Activated CD4-positive, alpha-beta T cell treated with anti-CD3 and anti-CD28 coated beads for 36 hours (primary cell): ENCODE results near the gene CLEC2B. TPM values are rescaled to one million over a fixed set of nuclear protein-coding genes. Genes with fewer than 3 reads are reported as not detected.
A peak's percentile ranks its signal among the peaks of the same experiment; 100 is the strongest.

Experiments
- ATAC-seq: fragments of 200-7000 bp; cut with Tn5 transposase; one replicate; pipeline ENCODE4 v1.10.0; 2021; ENCODE audit warnings: mild to moderate bottlenecking, moderate library complexity
- CTCF ChIA-PET: fragments of 350-600 bp; sonication (Branson Sonifier 250); formaldehyde crosslinking; loops from one replicate; lab custom pipeline; 2021; ENCODE audit warnings: antibody characterized with exemption; lab: Charles Lee
- POLR2A ChIA-PET: fragments of 350-600 bp; sonication (Branson Sonifier 250); formaldehyde crosslinking; loops from one replicate; lab custom pipeline; 2021; ENCODE audit warnings: antibody characterized with exemption, inconsistent platforms; lab: Charles Lee
- DNase-seq: peaks from one replicate; pipeline ENCODE4 v3.0.0-alpha.2; 2020
- H3K27ac Mint-ChIP-seq: one replicate; pipeline ENCODE4 v1.8.0; 2021; ENCODE audit warnings: mixed read lengths
- H3K27me3 Mint-ChIP-seq: one replicate; pipeline ENCODE4 v1.8.0; 2021; ENCODE audit warnings: mixed read lengths
- H3K36me3 Mint-ChIP-seq: one replicate; pipeline ENCODE4 v1.8.0; 2021; ENCODE audit warnings: low read depth, mixed read lengths
- H3K4me1 Mint-ChIP-seq: one replicate; pipeline ENCODE4 v1.8.0; 2021; ENCODE audit warnings: mixed read lengths
- H3K4me3 Mint-ChIP-seq: one replicate; pipeline ENCODE4 v1.8.0; 2021; ENCODE audit warnings: mild to moderate bottlenecking, moderate library complexity, mixed read lengths
- H3K9me3 Mint-ChIP-seq: one replicate; pipeline ENCODE4 v1.8.0; 2021; ENCODE audit warnings: low read depth, mixed read lengths
- intact Hi-C, 2 experiments: fragments of 100-400 bp; cut with DNase I in 1 of 2; cut with micrococcal nuclease in 1 of 2; formaldehyde crosslinking; loops; one replicate each; pipeline versions ENCODE4 v1.14.2 to v1.15.1; 2022 to 2024; cut with DNase I, micrococcal nuclease
- total RNA-seq, 2 experiments: library from RNA; stranded (reverse); gene quantifications; one replicate each; pipeline ENCODE4 v1.2.3, GENCODE V29; 2021

The CLEC2B gene
- total RNA-seq, 2 experiments from 2014 or later: 21.8 to 25.8 TPM

DNA sequence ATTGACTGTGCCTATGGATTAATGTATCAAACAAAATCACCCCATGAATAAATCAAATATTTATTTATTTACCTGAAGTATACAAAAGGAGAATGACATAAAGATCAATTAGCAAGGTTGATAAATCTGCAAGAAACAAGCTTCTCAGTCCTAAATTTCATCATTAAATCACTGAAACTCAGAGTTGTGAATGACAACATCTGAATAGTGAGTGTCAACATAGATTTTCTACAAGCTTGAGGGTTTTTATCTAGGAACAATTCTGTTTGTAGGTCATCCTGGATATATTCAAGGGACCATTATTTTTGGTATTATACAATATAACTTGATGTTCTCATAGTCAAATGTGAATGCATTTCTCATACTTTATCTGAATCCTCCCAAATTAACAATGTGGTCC lies 59.3 kb downstream of the CLEC2B start:
- ATAC-seq (no peak), DNase-seq (no peak)
- intact Hi-C loops: loop anchor here (2.0 to 10.0 kb wide), 4 partner anchors 45 to 195 kb away; partner anchors contain the start of gene CLEC2B (in 1 of the 2)
- Mint-ChIP-seq H3K27me3 (peaks cover 8% of the 10 kb centered on the region), H3K27ac (no peak overlapping the region), H3K9me3 (no peaks in the 10 kb centered on the region), H3K4me1 (peaks cover 12% of the 10 kb centered on the region), H3K4me3 (no peak overlapping the region), H3K36me3 (no peaks in the 10 kb centered on the region)
- POLR2A ChIA-PET: no interaction called here
- CTCF ChIA-PET: interaction anchor here (0.9 to 13.5 kb wide), 6 partner anchors 12 to 200 kb away, joined by 3 to 291 read pairs (median 6); no protein-coding TSS in a partner anchor

DNA sequence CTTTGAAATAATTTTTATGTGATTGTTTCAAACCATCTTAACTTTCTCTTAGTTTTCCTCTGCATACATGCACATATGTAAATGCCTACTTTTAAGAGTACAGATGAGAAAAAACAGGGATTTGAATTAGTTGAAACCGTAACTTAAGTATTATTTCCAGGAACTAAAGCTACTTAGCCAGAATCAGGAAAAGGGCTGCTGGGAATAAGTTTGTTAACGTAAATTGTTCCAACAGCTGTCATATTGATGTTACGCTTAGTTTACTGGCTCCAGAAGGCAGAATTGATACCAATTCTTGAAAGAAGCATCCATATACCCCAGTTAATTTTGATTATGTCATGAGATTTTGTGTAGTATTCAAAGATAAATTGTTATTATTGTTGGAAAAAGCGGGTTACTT lies 59.8 kb downstream of the CLEC2B start:
- no peaks in the 10 kb centered on the region for H3K9me3 Mint-ChIP-seq
- H3K27ac Mint-ChIP-seq: no peak overlapping the region
- ChIA-PET POLR2A (no interaction called here), CTCF (interaction anchor here (0.9 to 13.5 kb wide), 8 partner anchors 8 to 201 kb away, joined by 3 to 291 read pairs (median 8); no protein-coding TSS in a partner anchor)
- intact Hi-C loops: loop anchor here in 1 of 2 experiments (2.0 kb wide), 1 partner anchor 45 kb away; no protein-coding TSS in a partner anchor
- no peak for ATAC-seq
- H3K4me3 Mint-ChIP-seq: no peak overlapping the region
- peaks cover 12% of the 10 kb centered on the region for H3K4me1 Mint-ChIP-seq
- no peaks in the 10 kb centered on the region for H3K36me3 Mint-ChIP-seq
- DNase-seq: no peak
- H3K27me3 Mint-ChIP-seq: peaks cover 8% of the 10 kb centered on the region

DNA sequence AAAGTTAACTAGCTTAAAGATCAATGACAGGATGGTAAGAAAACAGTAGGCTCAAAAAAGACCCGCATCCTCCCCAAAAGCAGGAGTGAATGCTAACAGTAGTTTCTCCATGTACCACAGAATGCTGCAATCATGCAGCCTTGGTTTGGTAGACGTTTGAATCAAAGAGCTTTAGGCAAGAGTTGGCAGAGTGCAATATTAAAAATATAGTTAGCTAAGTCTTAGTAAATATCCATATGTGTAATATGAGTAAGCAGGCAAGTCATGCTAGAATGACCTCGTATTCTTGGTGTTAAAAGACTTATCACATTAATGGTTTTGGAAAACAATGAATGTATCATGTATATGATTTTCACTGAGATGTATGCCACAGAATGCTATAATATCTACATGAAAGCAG lies 60.6 kb downstream of the CLEC2B start:
- Mint-ChIP-seq H3K4me1 (peaks cover 7% of the 10 kb centered on the region), H3K27ac (no peak overlapping the region), H3K36me3 (no peaks in the 10 kb centered on the region), H3K9me3 (no peaks in the 10 kb centered on the region), H3K4me3 (no peak overlapping the region), H3K27me3 (peaks cover 8% of the 10 kb centered on the region)
- CTCF ChIA-PET: interaction anchor here (0.7 to 13.5 kb wide), 6 partner anchors 9 to 87 kb away, joined by 3 to 291 read pairs (median 8); no protein-coding TSS in a partner anchor
- intact Hi-C loops: loop anchor here in 1 of 2 experiments (2.0 kb wide), 1 partner anchor 46 kb away; no protein-coding TSS in a partner anchor
- ATAC-seq (peak; percentile 57), DNase-seq (no peak)
- POLR2A ChIA-PET: interaction anchor here (0.8 to 1.2 kb wide), 2 partner anchors 48 to 50 kb away, joined by 3 read pairs; partner anchors contain the start of gene CD69

DNA sequence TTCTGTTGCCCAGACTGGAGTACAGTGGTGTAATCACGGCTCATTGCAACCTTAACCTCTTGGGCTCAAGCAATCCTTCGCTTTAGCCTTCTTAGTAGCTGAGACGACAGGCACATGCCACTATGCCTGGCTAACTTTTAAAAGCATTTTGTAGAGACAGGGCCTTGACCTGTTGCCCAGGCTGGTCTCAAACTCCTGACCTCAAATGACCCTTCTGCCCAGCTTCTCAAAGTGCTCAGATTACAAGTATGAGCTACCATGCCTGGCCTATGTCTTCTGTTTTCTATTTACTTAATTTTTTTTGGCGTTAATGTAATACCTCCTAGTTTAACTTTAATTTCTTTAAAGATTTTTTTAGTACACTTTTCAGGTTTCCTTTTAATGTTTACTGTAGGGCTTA lies 62.4 kb downstream of the CLEC2B start:
- intact Hi-C loops: no loop called here
- no peak overlapping the region for H3K4me3 Mint-ChIP-seq
- peaks cover 5% of the 10 kb centered on the region for H3K4me1 Mint-ChIP-seq
- H3K36me3 Mint-ChIP-seq: no peaks in the 10 kb centered on the region
- peaks cover 6% of the 10 kb centered on the region for H3K27me3 Mint-ChIP-seq
- ATAC-seq (no peak), DNase-seq (no peak)
- no peak overlapping the region for H3K27ac Mint-ChIP-seq
- ChIA-PET POLR2A (interaction anchor here (0.6 kb wide), 1 partner anchor 12 kb away, joined by 4 read pairs; no protein-coding TSS in a partner anchor), CTCF (interaction anchor here (1.3 to 13.5 kb wide), 4 partner anchors 8 to 64 kb away, joined by 3 to 291 read pairs (median 56); no protein-coding TSS in a partner anchor)
- H3K9me3 Mint-ChIP-seq: no peaks in the 10 kb centered on the region

DNA sequence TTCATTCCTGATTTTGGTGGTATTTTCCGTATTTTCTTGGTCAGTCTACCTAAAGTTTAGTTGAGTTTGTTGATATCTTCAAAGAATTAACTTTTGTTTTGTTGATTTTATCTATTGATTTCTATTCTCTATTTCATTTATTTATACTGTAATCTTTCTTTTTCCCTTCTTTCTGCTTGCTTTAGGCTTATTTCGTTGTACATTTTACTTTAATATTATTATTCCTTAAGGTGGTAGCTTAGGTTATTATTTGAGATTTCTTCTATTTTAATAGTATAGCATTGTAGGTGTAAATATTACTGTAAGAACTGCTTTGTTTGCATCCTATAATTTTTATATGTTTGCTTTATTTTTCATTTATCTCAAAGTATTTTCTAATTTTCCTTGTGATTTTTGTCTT lies 63.3 kb downstream of the CLEC2B start:
- CTCF ChIA-PET: interaction anchor here (1.9 to 13.5 kb wide), 3 partner anchors 8 to 63 kb away, joined by 7 to 291 read pairs (median 104); no protein-coding TSS in a partner anchor
- H3K27me3 Mint-ChIP-seq: peaks cover 4% of the 10 kb centered on the region
- no peak for ATAC-seq
- no peaks in the 10 kb centered on the region for H3K36me3 Mint-ChIP-seq
- no peak overlapping the region for H3K4me3 Mint-ChIP-seq
- POLR2A ChIA-PET: no interaction called here
- intact Hi-C loops: no loop called here
- H3K4me1 Mint-ChIP-seq: peaks cover 4% of the 10 kb centered on the region
- H3K9me3 Mint-ChIP-seq: no peaks in the 10 kb centered on the region
- DNase-seq: no peak
- no peak overlapping the region for H3K27ac Mint-ChIP-seq

Other genes starting within 250 kb of the CLEC2B start
- 100 to 1,000 TPM; 190 to 212 TPM for gene CLEC2D, start 199.6 kb downstream of the CLEC2B start, total RNA-seq
- 1 to 10 TPM; 3.1 to 3.8 TPM for gene CLECL1, start 136.3 kb downstream of the CLEC2B start, total RNA-seq
- gene CD69, start 108.5 kb downstream of the CLEC2B start, total RNA-seq: 100 to 1,000 TPM in 1 of 2 experiments, 10 to 100 TPM in 1; 97.9 to 127 TPM
- gene KLRF1, start 41.9 kb downstream of the CLEC2B start, total RNA-seq: not detected
- gene KLRF2, start 12.1 kb upstream of the CLEC2B start, total RNA-seq: not detected
- not detected for gene CLEC2A, start 63.0 kb upstream of the CLEC2B start, total RNA-seq
- gene CLEC12A, start 102.1 kb upstream of the CLEC2B start, total RNA-seq: not detected
- not detected for gene CLEC1B, start 129.8 kb upstream of the CLEC2B start, total RNA-seq
- not detected for gene CLEC12B, start 141.3 kb upstream of the CLEC2B start, total RNA-seq
- not detected for gene CLEC9A, start 161.3 kb upstream of the CLEC2B start, total RNA-seq
- gene CLEC1A, start 229.6 kb upstream of the CLEC2B start, total RNA-seq: not detected